GM23338 (cell line): Measurements from ENCODE around the gene TSHZ2. TPM values are rescaled to one million over a fixed set of nuclear protein-coding genes. Genes with fewer than 3 reads are reported as not detected.
"Not testable (repeated sequence)": the region's sequence is repeated elsewhere in the genome, so short reads cannot be mapped to it uniquely, and the experiment has no call there.

Source experiments
- ATAC-seq: fragments of 200-7000 bp; cut with Tn5 transposase; 3 replicates; pipeline ENCODE4 v1.9.1; 2020
- DNase-seq: peaks from one replicate; pipeline ENCODE4 v3.0.0-alpha.2; 2015; ENCODE audit warnings: low spot score
- H2AFZ ChIP-seq: fragments of 200-600 bp; sonication (generic); 2 replicates; pipeline ENCODE4 v1.8.0; 2016; ENCODE audit warnings: antibody characterized with exemption, mild to moderate bottlenecking, moderate library complexity
- H3F3A ChIP-seq: fragments of 200-600 bp; sonication (generic); replicated peaks from 2 replicates; pipeline ENCODE4 v1.8.0; 2017; ENCODE audit warnings: antibody characterized with exemption, mixed run types, low read depth
- H3K27ac ChIP-seq: fragments of 200-600 bp; sonication (generic); 2 replicates; pipeline ENCODE4 v1.6.1; 2016; ENCODE audit warnings: low read depth
- H3K27me3 ChIP-seq: fragments of 200-600 bp; sonication (generic); 2 replicates; pipeline ENCODE4 v1.8.0; 2016; ENCODE audit warnings: mild to moderate bottlenecking, mixed run types, moderate library complexity; ENCODE audit not compliant: insufficient read depth
- H3K36me3 ChIP-seq: fragments of 200-600 bp; sonication (generic); 2 replicates; pipeline ENCODE4 v1.8.0; 2016; ENCODE audit warnings: mild to moderate bottlenecking; ENCODE audit not compliant: insufficient read depth
- H3K4me1 ChIP-seq: fragments of 200-600 bp; sonication (generic); 2 replicates; pipeline ENCODE4 v1.8.0; 2016; ENCODE audit warnings: mild to moderate bottlenecking, moderate library complexity; ENCODE audit not compliant: insufficient read depth
- H3K4me2 ChIP-seq: fragments of 200-600 bp; sonication (generic); 2 replicates; pipeline ENCODE4 v1.7.1; 2017; ENCODE audit warnings: mixed run types
- H3K4me3 ChIP-seq: fragments of 200-600 bp; sonication (generic); 2 replicates; pipeline ENCODE4 v1.6.1; 2016; ENCODE audit warnings: mixed run types
- H3K79me2 ChIP-seq: fragments of 200-600 bp; sonication (generic); replicated peaks from 2 replicates; pipeline ENCODE4 v1.8.0; 2017; ENCODE audit warnings: mild to moderate bottlenecking; ENCODE audit not compliant: insufficient read depth
- H3K9me2 ChIP-seq: fragments of 200-600 bp; sonication (generic); 2 replicates; pipeline ENCODE4 v1.8.0; 2017; ENCODE audit not compliant: insufficient read depth
- H4K20me1 ChIP-seq: fragments of 200-600 bp; sonication (generic); replicated peaks from 2 replicates; pipeline ENCODE4 v1.8.0; 2017; ENCODE audit warnings: mild to moderate bottlenecking; ENCODE audit not compliant: insufficient read depth
- H3K27ac Mint-ChIP-seq: 2 replicates; pipeline ENCODE4 v1.8.0; 2020; ENCODE audit warnings: inconsistent platforms, mild to moderate bottlenecking, moderate library complexity, mixed read lengths
- H3K27me3 Mint-ChIP-seq: 3 replicates; pipeline ENCODE4 v1.8.0; 2022; ENCODE audit warnings: low read depth, mild to moderate bottlenecking, moderate library complexity, mixed read lengths, inconsistent platforms; ENCODE audit not compliant: insufficient read depth, poor library complexity
- H3K36me3 Mint-ChIP-seq: 3 replicates; pipeline ENCODE4 v1.8.0; 2021; ENCODE audit warnings: low read depth, mild to moderate bottlenecking, inconsistent platforms, moderate library complexity, mixed read lengths
- H3K4me1 Mint-ChIP-seq: 3 replicates; pipeline ENCODE4 v1.8.0; 2020; ENCODE audit warnings: mild to moderate bottlenecking, inconsistent platforms, mixed read lengths
- H3K4me3 Mint-ChIP-seq: 3 replicates; pipeline ENCODE4 v1.8.0; 2021; ENCODE audit warnings: moderate library complexity, mild to moderate bottlenecking, inconsistent platforms, mixed read lengths
- H3K9me3 Mint-ChIP-seq: 3 replicates; pipeline ENCODE4 v1.8.0; 2020; ENCODE audit warnings: moderate library complexity, mild to moderate bottlenecking, inconsistent platforms, mixed read lengths
- CTCF ChIP-seq, 2 experiments: fragments of 200-600 bp in 1 of 2; sonication (generic) in 1 of 2; conservative IDR thresholded peaks; 2 replicates each; pipeline versions ENCODE4 v1.5.1 to v1.6.1; 2016 to 2017; ENCODE audit warnings: antibody characterized with exemption in 2 of 2, low read depth in 2 of 2, mild to moderate bottlenecking in 2 of 2, moderate library complexity in 1 of 2
- ETS1 ChIP-seq: IDR thresholded peaks from 2 replicates; pipeline ENCODE4 v1.6.1; 2016; ENCODE audit warnings: antibody characterized with exemption
- EZH2 ChIP-seq: fragments of 200-600 bp; sonication (generic); IDR thresholded peaks from one replicate; pipeline ENCODE4 v1.8.0; 2017; ENCODE audit warnings: antibody characterized with exemption, mild to moderate bottlenecking, low read depth; ENCODE audit not compliant: unreplicated experiment
- NANOG ChIP-seq: IDR thresholded peaks from 2 replicates; pipeline ENCODE4 v1.6.1; 2016; ENCODE audit warnings: antibody characterized with exemption, borderline replicate concordance
- POLR2AphosphoS5 ChIP-seq: IDR thresholded peaks from 2 replicates; pipeline ENCODE4 v1.6.1; 2016; ENCODE audit warnings: antibody characterized with exemption, low read depth
- REST ChIP-seq: IDR thresholded peaks from one replicate; pipeline ENCODE4 v1.6.1; 2018; ENCODE audit warnings: antibody characterized with exemption; ENCODE audit not compliant: unreplicated experiment
- STAT1 ChIP-seq: IDR thresholded peaks from one replicate; pipeline ENCODE4 v1.6.1; 2016; ENCODE audit warnings: antibody characterized with exemption; ENCODE audit not compliant: unreplicated experiment
- ZNF331 ChIP-seq: fragments of 250-450 bp; sonication (Bioruptor Pico); IDR thresholded peaks from 2 replicates; pipeline ENCODE4 v1.5.0; 2020; ENCODE audit warnings: low read depth, mild to moderate bottlenecking, moderate library complexity
- ZNF462 ChIP-seq: fragments of 250-450 bp; sonication (Bioruptor Pico); IDR thresholded peaks from 2 replicates; pipeline ENCODE4 v1.5.0; 2020; ENCODE audit warnings: mild to moderate bottlenecking, moderate library complexity
- polyA plus RNA-seq: library from polyadenylated mRNA; unstranded; fragments of >200 nt; fragmentation: Nextera tagmentation; extraction: Ambion mirVana; gene quantifications from 2 replicates; pipeline ENCODE4 v1.2.1, GENCODE V29; 2016
- total RNA-seq: library from RNA; depleted of rRNA; stranded (reverse); fragments of >200 nt; shearing (Covaris generic); gene quantifications from 2 replicates; pipeline ENCODE4 v1.2.3, GENCODE V29; 2014

TSHZ2 gene
- total and polyA plus RNA-seq, 2 experiments from 2014 or later = 0.49 to 1.3 TPM

- Histone ChIP-seq H3K79me2 (no peaks in the 10 kb centered on the region), H4K20me1 (no peaks in the 10 kb centered on the region), H3K4me1 (no peaks in the 10 kb centered on the region), H3K27ac (no peak overlapping the region), H3K27me3 (no peaks in the 10 kb centered on the region), H3K4me3 (no peak overlapping the region), H3F3A (no peaks in the 10 kb centered on the region), H3K4me2 (no peak overlapping the region), H3K9me2 (peaks cover 5% of the 10 kb centered on the region; the same call in 1 of the 2 replicates), H3K36me3 (no peaks in the 10 kb centered on the region), H2AFZ (no peak overlapping the region)
- TF ChIP-seq NANOG = no peak
- TF ChIP-seq STAT1 = no peak
- TF ChIP-seq REST = no peak
- TF ChIP-seq ETS1 = no peak
- no peak for TF ChIP-seq CTCF (conservative IDR thresholded peaks at IDR 0.05; ENCODE audit: low read depth in 2 of 2)
- TF ChIP-seq ZNF462 (CRISPR knock-in tag) = no peak
- TF ChIP-seq EZH2 = no peak
- no peak for TF ChIP-seq POLR2AphosphoS5
- no peak for TF ChIP-seq ZNF331 (CRISPR knock-in tag)
- Mint-ChIP-seq H3K27ac (no peak overlapping the region), H3K27me3 (peaks cover 2% of the 10 kb centered on the region), H3K9me3 (no peaks in the 10 kb centered on the region), H3K4me3 (no peak overlapping the region), H3K4me1 (peaks cover 7% of the 10 kb centered on the region), H3K36me3 (no peaks in the 10 kb centered on the region)
- DNase-seq = no peak
- ATAC-seq = no peak
Measured at GRCh38 chr20:53365539-53366075, 393.4 kb downstream of the TSHZ2 start.

GRCh38 chr20:53366928-53367327 lies 394.8 kb downstream of the TSHZ2 start:
- H3K4me1 Mint-ChIP-seq, H3K4me3 ChIP-seq, H3K36me3 Mint-ChIP-seq, H3K79me2 ChIP-seq, H3K36me3 ChIP-seq, H3K27me3 Mint-ChIP-seq, DNase-seq, H2AFZ ChIP-seq, H3K27me3 ChIP-seq, H3K4me2 ChIP-seq, ATAC-seq, H3K9me2 ChIP-seq, H3K9me3 Mint-ChIP-seq, H3K4me1 ChIP-seq, H3K4me3 Mint-ChIP-seq, H3K27ac ChIP-seq, H4K20me1 ChIP-seq, H3K27ac Mint-ChIP-seq, H3F3A ChIP-seq: not testable (repeated sequence)
